NT2/D1 (cell line): ENCODE measurements around the gene CDH12.
"Not testable (repeated sequence)": the region's sequence is repeated elsewhere in the genome, so short reads cannot be mapped to it uniquely, and the experiment has no call there.

ENCODE experiments used
- SUZ12 ChIP-seq: IDR thresholded peaks from 2 replicates; pipeline ENCODE4 v1.6.1; 2011; ENCODE audit not compliant: insufficient read length, insufficient read depth; ENCODE audit errors: extremely low read depth
- YY1 ChIP-seq: IDR thresholded peaks from 2 replicates; pipeline ENCODE4 v1.6.1; 2011; ENCODE audit not compliant: insufficient read length, insufficient read depth
- ZNF274 ChIP-seq: IDR thresholded peaks from 2 replicates; pipeline ENCODE4 v1.6.1; 2011; ENCODE audit warnings: mild to moderate bottlenecking, low read depth, low read length

- TF ChIP-seq ZNF274, SUZ12, YY1: not testable (repeated sequence)
Observed at GRCh38 chr5:22151801-22152200, 701.3 kb downstream of the CDH12 start.
